Astrocyte (in vitro differentiated cells and primary cell): ENCODE measurements around the gene TMEM8B. TPM values are rescaled to one million over a fixed set of nuclear protein-coding genes. Genes with fewer than 3 reads are reported as not detected.

ENCODE experiments used
- DNase-seq: peaks from one replicate; pipeline ENCODE4 v3.0.0-alpha.2; 2010; ENCODE audit warnings: low read depth
- FAIRE-seq: peaks from 2 replicates; lab custom pipeline; 2011; peaks lifted over from hg19 to GRCh38; lab: Jason Lieb, UNC
- H2AFZ ChIP-seq: 2 replicates; pipeline ENCODE4 v1.6.0; 2012; ENCODE audit warnings: low read depth, low read length, inconsistent platforms
- H3K27ac ChIP-seq: 2 replicates; pipeline ENCODE4 v1.5.1; 2011; ENCODE audit warnings: low read depth, low read length, inconsistent platforms
- H3K27me3 ChIP-seq: 2 replicates; pipeline ENCODE4 v1.6.0; 2011; ENCODE audit warnings: low read length, inconsistent platforms; ENCODE audit not compliant: insufficient read depth
- H3K36me3 ChIP-seq: 2 replicates; pipeline ENCODE4 v1.5.1; 2011; ENCODE audit warnings: low read length, inconsistent platforms; ENCODE audit not compliant: insufficient read depth
- H3K4me1 ChIP-seq: 2 replicates; pipeline ENCODE4 v1.5.1; 2011; ENCODE audit warnings: low read length, inconsistent platforms; ENCODE audit not compliant: insufficient read depth
- H3K4me2 ChIP-seq: 2 replicates; pipeline ENCODE4 v1.6.0; 2012; ENCODE audit warnings: low read length, inconsistent platforms
- H3K4me3 ChIP-seq: 2 replicates; pipeline ENCODE4 v1.5.1; 2011; ENCODE audit warnings: low read depth, mild to moderate bottlenecking, low read length, inconsistent platforms; ENCODE audit not compliant: insufficient read depth
- H3K79me2 ChIP-seq: 2 replicates; pipeline ENCODE4 v1.6.0; 2012; ENCODE audit warnings: mild to moderate bottlenecking, low read length, inconsistent platforms; ENCODE audit not compliant: insufficient read depth
- H3K9ac ChIP-seq: 2 replicates; pipeline ENCODE4 v1.6.0; 2012; ENCODE audit warnings: mild to moderate bottlenecking, low read length, inconsistent platforms
- H3K9me3 ChIP-seq: 2 replicates; pipeline ENCODE4 v1.5.1; 2012; ENCODE audit warnings: low read depth, mild to moderate bottlenecking, low read length, inconsistent platforms; ENCODE audit not compliant: insufficient read depth
- H4K20me1 ChIP-seq: 2 replicates; pipeline ENCODE4 v1.6.0; 2012; ENCODE audit warnings: low read length, inconsistent platforms; ENCODE audit not compliant: insufficient read depth
- H3K27ac Mint-ChIP-seq: one replicate; pipeline ENCODE4 v1.8.0; 2021; ENCODE audit warnings: mild to moderate bottlenecking, mixed read lengths; ENCODE audit not compliant: unreplicated experiment
- H3K27me3 Mint-ChIP-seq: one replicate; pipeline ENCODE4 v1.8.0; 2021; ENCODE audit warnings: low read depth, mixed read lengths; ENCODE audit not compliant: unreplicated experiment
- H3K36me3 Mint-ChIP-seq: one replicate; pipeline ENCODE4 v1.8.0; 2021; ENCODE audit warnings: low read depth, mixed read lengths; ENCODE audit not compliant: unreplicated experiment
- H3K4me1 Mint-ChIP-seq: one replicate; pipeline ENCODE4 v1.8.0; 2021; ENCODE audit warnings: low read depth, mixed read lengths; ENCODE audit not compliant: unreplicated experiment
- H3K4me3 Mint-ChIP-seq: one replicate; pipeline ENCODE4 v1.8.0; 2021; ENCODE audit warnings: mild to moderate bottlenecking, moderate library complexity, mixed read lengths; ENCODE audit not compliant: unreplicated experiment
- H3K9me3 Mint-ChIP-seq: one replicate; pipeline ENCODE4 v1.8.0; 2021; ENCODE audit warnings: mild to moderate bottlenecking, mixed read lengths; ENCODE audit not compliant: unreplicated experiment
- EZH2 ChIP-seq: IDR thresholded peaks from 2 replicates; pipeline ENCODE4 v1.6.1; 2012; ENCODE audit warnings: mild to moderate bottlenecking, low read length, inconsistent platforms; ENCODE audit not compliant: insufficient read depth
- total RNA-seq: library from RNA; stranded (reverse); gene quantifications from 2 replicates; pipeline ENCODE4 v1.2.1, GENCODE V29; 2021
- TF ChIP-seq, protein P1 (sequence below): IDR thresholded peaks from 2 replicates; pipeline ENCODE4 v1.5.1; 2011; ENCODE audit warnings: low read depth, mild to moderate bottlenecking, inconsistent platforms, low read length, moderate library complexity; ENCODE audit not compliant: insufficient read depth

The TMEM8B gene
- total RNA-seq, 1 donor from 2014 or later: 8.9 TPM

DNA sequence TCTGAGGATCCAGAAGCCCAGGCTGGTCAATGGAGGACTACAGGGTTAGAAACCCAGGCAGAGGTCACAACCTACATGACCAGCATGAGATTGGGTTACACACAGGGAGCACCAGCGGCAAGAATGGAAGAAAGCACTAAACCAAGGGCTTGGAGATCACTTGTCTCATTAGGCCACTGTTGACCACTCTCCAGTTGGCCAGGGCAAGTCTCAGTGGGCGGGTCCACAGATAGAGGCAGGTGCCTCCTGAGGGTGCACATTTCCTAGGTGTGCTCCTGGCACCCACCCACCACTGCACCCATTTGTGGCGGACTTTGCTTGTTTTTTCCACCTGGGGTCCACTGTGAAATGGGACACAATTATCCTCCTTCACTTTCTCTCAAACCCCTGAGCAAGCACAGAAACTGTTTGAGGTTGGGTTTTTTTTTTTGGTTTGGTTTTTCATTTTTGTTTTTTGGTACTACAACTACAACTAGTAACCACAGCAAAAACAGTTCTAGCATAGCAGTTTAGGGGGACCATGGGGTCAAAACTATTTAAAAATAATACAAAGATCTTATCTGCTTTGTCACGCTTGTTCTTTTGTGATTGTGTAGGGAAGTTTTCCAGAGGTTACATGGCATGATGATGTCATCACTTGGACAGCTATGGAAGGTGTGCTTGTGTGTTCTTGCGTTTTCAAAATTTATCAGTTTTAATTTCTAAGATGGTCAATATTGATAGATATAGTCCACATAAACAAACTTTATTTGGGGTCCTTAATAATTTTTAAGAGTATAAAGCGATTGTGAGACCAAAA lies 31.5 kb upstream of the TMEM8B start:
- Mint-ChIP-seq H3K4me3 (peak overlapping the region; percentile 66), H3K27ac (no peak overlapping the region), H3K27me3 (peaks cover 4% of the 10 kb centered on the region), H3K9me3 (no peaks in the 10 kb centered on the region), H3K4me1 (peaks cover 37% of the 10 kb centered on the region), H3K36me3 (peaks cover 22% of the 10 kb centered on the region)
- no peaks in the 10 kb centered on the region for H3K9me3 ChIP-seq
- H3K9ac ChIP-seq: no peak overlapping the region
- no peaks in the 10 kb centered on the region for H3K27me3 ChIP-seq
- DNase-seq: peak; percentile 18
- H3K4me3 ChIP-seq: no peak overlapping the region
- TF ChIP-seq EZH2: no peak
- TF ChIP-seq, protein P1, sequence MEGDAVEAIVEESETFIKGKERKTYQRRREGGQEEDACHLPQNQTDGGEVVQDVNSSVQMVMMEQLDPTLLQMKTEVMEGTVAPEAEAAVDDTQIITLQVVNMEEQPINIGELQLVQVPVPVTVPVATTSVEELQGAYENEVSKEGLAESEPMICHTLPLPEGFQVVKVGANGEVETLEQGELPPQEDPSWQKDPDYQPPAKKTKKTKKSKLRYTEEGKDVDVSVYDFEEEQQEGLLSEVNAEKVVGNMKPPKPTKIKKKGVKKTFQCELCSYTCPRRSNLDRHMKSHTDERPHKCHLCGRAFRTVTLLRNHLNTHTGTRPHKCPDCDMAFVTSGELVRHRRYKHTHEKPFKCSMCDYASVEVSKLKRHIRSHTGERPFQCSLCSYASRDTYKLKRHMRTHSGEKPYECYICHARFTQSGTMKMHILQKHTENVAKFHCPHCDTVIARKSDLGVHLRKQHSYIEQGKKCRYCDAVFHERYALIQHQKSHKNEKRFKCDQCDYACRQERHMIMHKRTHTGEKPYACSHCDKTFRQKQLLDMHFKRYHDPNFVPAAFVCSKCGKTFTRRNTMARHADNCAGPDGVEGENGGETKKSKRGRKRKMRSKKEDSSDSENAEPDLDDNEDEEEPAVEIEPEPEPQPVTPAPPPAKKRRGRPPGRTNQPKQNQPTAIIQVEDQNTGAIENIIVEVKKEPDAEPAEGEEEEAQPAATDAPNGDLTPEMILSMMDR: no peak
- no peak for FAIRE-seq
- no peak overlapping the region for H3K27ac ChIP-seq
- H4K20me1 ChIP-seq: peaks cover 3% of the 10 kb centered on the region
- H3K4me2 ChIP-seq: no peak overlapping the region
- H2AFZ ChIP-seq: no peak overlapping the region
- H3K4me1 ChIP-seq: peaks cover 31% of the 10 kb centered on the region
- peaks cover 6% of the 10 kb centered on the region for H3K36me3 ChIP-seq
- H3K79me2 ChIP-seq: peaks cover 32% of the 10 kb centered on the region

DNA sequence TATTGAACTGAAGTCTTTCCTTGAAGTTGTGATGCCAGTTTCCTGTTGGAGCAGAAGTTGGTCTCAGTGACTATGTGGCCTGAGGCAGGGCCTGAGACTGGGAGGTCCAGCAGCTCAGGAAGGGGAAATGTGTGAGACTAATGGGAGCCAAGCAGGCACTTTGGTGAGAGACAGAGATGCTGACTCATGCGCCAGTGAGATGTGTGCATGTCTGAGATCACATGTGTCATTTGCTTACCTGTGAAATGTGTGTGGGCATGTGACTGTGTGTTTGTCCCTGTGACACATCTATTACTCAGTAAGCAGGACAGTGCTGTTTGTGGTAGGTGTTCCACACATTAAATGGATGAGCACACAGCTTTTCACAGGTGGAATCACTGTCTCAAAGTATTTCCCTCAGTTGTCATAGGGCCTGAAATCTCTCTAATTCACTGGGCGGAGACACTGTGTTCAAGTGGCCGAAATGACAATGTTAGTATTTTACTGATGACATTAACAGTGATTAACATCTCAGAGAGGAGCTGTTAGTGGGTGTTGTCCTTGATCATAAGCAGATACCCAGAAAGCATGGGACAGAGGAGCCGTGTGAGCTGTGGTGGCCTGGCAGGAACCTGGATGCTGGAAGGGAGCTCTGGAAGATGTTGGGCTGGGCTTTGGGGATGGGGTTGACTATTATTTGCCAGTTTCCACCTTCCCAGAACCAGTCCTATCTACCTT lies 30.2 kb upstream of the TMEM8B start:
- Histone ChIP-seq H3K4me2 (peak overlapping the region; percentile 4), H3K4me1 (peaks cover 20% of the 10 kb centered on the region), H3K4me3 (no peak overlapping the region), H4K20me1 (peaks cover 3% of the 10 kb centered on the region), H3K27me3 (no peaks in the 10 kb centered on the region), H3K9me3 (no peaks in the 10 kb centered on the region), H3K27ac (no peak overlapping the region), H3K36me3 (peaks cover 10% of the 10 kb centered on the region), H3K9ac (no peak overlapping the region), H2AFZ (no peak overlapping the region), H3K79me2 (peaks cover 20% of the 10 kb centered on the region)
- no peak for TF ChIP-seq EZH2
- TF ChIP-seq, protein P1: no peak
- Mint-ChIP-seq H3K27me3 (peaks cover 4% of the 10 kb centered on the region), H3K36me3 (peaks cover 22% of the 10 kb centered on the region), H3K4me1 (peaks cover 30% of the 10 kb centered on the region), H3K9me3 (no peaks in the 10 kb centered on the region), H3K27ac (peak overlapping the region; percentile 60), H3K4me3 (peak overlapping the region; percentile 17)
- no peak for FAIRE-seq
- peak; percentile 53 for DNase-seq
